GM12878 (cell line): Measurements from ENCODE around the gene KIZ. TPM values are rescaled to one million over a fixed set of nuclear protein-coding genes. Genes with fewer than 3 reads are reported as not detected.
A peak's percentile ranks its signal among the peaks of the same experiment; 100 is the strongest.

Source experiments
- BCL3 ChIP-seq: IDR thresholded peaks from 2 replicates; pipeline ENCODE4 v1.6.1; 2011; ENCODE audit warnings: borderline replicate concordance, low read depth, mild to moderate bottlenecking, moderate library complexity, low read length; ENCODE audit not compliant: insufficient read depth, poor library complexity, severe bottlenecking
- BHLHE40 ChIP-seq, 2 experiments: fragments of 450-650 bp in 1 of 2; IDR thresholded peaks; 2 replicates each; pipeline ENCODE4 v1.6.1; 2011 to 2017; ENCODE audit warnings: low read depth in 2 of 2, borderline replicate concordance in 1 of 2, improper control_type of control experiment in 1 of 2, low read length in 1 of 2, mild to moderate bottlenecking in 1 of 2
- BMI1 ChIP-seq: fragments of 450-650 bp; IDR thresholded peaks from 2 replicates; pipeline ENCODE4 v1.6.1; 2016; ENCODE audit warnings: mild to moderate bottlenecking, moderate library complexity, borderline replicate concordance
- CEBPB ChIP-seq, 2 experiments: fragments of 150-350 bp in 1 of 2; IDR thresholded peaks; 2 replicates each; pipeline ENCODE4 v1.6.1; 2012 to 2014; ENCODE audit warnings: low read depth in 2 of 2, low read length in 2 of 2, borderline replicate concordance in 1 of 2, inconsistent platforms in 1 of 2
- CUX1 ChIP-seq: IDR thresholded peaks from 2 replicates; pipeline ENCODE4 v1.6.1; 2012; ENCODE audit warnings: improper control_type of control experiment, low read depth, low read length; ENCODE audit not compliant: insufficient replicate concordance
- IRF3 ChIP-seq: fragments of 450-650 bp; IDR thresholded peaks from 2 replicates; pipeline ENCODE4 v1.6.1; 2014; ENCODE audit warnings: mild to moderate bottlenecking
- MTA2 ChIP-seq: fragments of 450-650 bp; IDR thresholded peaks from 2 replicates; pipeline ENCODE4 v1.6.1; 2016; ENCODE audit warnings: low read depth, mild to moderate bottlenecking, moderate library complexity
- POLR2A ChIP-seq: IDR thresholded peaks from 2 replicates; pipeline ENCODE4 v1.6.1; 2011; ENCODE audit warnings: low read depth, mild to moderate bottlenecking, low read length
- REST ChIP-seq: IDR thresholded peaks from 2 replicates; pipeline ENCODE4 v1.6.1; 2012; ENCODE audit warnings: mild to moderate bottlenecking, low read depth, low read length
- RUNX3 ChIP-seq: IDR thresholded peaks from 2 replicates; pipeline ENCODE4 v1.6.1; 2012; ENCODE audit warnings: low read length, inconsistent platforms
- STAT1 ChIP-seq: fragments of 450-650 bp; conservative IDR thresholded peaks from 2 replicates; pipeline ENCODE4 v1.6.1; 2014; ENCODE audit warnings: antibody characterized with exemption, mild to moderate bottlenecking
- ZBTB11 ChIP-seq: fragments of 450-650 bp; formaldehyde crosslinking; IDR thresholded peaks from 2 replicates; pipeline ENCODE4 v1.5.0; 2022; ENCODE audit warnings: mild to moderate bottlenecking, missing genetic modification characterization
- ZNF384 ChIP-seq: IDR thresholded peaks from 2 replicates; pipeline ENCODE4 v1.6.1; 2012; ENCODE audit warnings: low read depth, mild to moderate bottlenecking, low read length, improper control_type of control experiment, borderline replicate concordance
- ZSCAN29 ChIP-seq: fragments of 450-650 bp; IDR thresholded peaks from 2 replicates; pipeline ENCODE4 v1.6.1; 2017; ENCODE audit warnings: mild to moderate bottlenecking, moderate library complexity
- polyA plus RNA-seq, 11 experiments: library from polyadenylated mRNA; depleted of rRNA in 4 of 11; unstranded in 6 of 11; stranded (reverse) in 5 of 11; fragments of >200 nt; fragmentation: Nextera tagmentation in 4 of 11; fragmentation: Illumina TruSeq in 1 of 11; extraction: Ambion mirVana in 4 of 11; extraction: Trizol in 1 of 11; gene quantifications; 1 replicate in 1 of 11; 2 replicates in 10 of 11; pipeline versions ENCODE4 v1.2.1 to v1.2.3, GENCODE V29; 2011 to 2016; ENCODE audit warnings: inconsistent platforms in 2 of 11, missing spikeins in 2 of 11, low read depth in 1 of 11
- total RNA-seq, 4 experiments: library from RNA; depleted of rRNA in 3 of 4; stranded (reverse); fragments of >200 nt in 3 of 4; fragmentation: Illumina TruSeq in 1 of 4; extraction: Trizol in 1 of 4; gene quantifications; 2 replicates each; pipeline versions ENCODE4 v1.2.1 to v1.2.3, GENCODE V29; 2013 to 2021

The KIZ gene
- total and polyA plus RNA-seq, 10 of the 15 experiments (the other 5 are each of a cell fraction or from before 2014, with no cell fraction given), result 2.7 to 11.0 (median 7.3) TPM

GRCh38 chr20:21102603-21103311 is 23.1 kb upstream of the KIZ start (continued):
- no peak for TF ChIP-seq ZBTB11 (CRISPR knock-in tag)
- TF ChIP-seq IRF3, result no peak
- TF ChIP-seq BMI1, result no peak
- no peak for TF ChIP-seq MTA2
- TF ChIP-seq CEBPB (IDR thresholded peaks at IDR 0.05; ENCODE audit: borderline replicate concordance in 1 of 2, low read depth in 2 of 2, low read length in 2 of 2), result no peak
- no peak for TF ChIP-seq BCL3
- TF ChIP-seq BHLHE40 (IDR thresholded peaks at IDR 0.05; ENCODE audit: borderline replicate concordance in 1 of 2, low read depth in 2 of 2, low read length in 1 of 2), result no peak
- peak; percentile 13; the same call in 1 of the 2 replicates for TF ChIP-seq ZNF384
- peak; percentile 62; the same call in 1 of the 2 replicates for TF ChIP-seq REST
- TF ChIP-seq RUNX3, result peak; percentile 62
- no peak for TF ChIP-seq CUX1
- no peak for TF ChIP-seq ZSCAN29
- no peak for TF ChIP-seq POLR2A
- no peak for TF ChIP-seq STAT1
